Measurements from ENCODE around the gene IQCK.

Gene IQCK

GRCh38 chr16:19856120-19856519 is 138.0 kb downstream of the IQCK start:
- H3K9me2 ChIP-seq (replicated peaks; ENCODE audit: control insufficient read depth, low read length), result no peaks in the 10 kb centered on the region

GRCh38 chr16:19857593-19858339 is 139.7 kb downstream of the IQCK start:
- TF ChIP-seq CTCF (IDR thresholded peaks at IDR 0.05; ENCODE audit: low read depth, low read length, poor library complexity, severe bottlenecking), result no peak
- no peak for TF ChIP-seq EZH2phosphoT487 (IDR thresholded peaks at IDR 0.05; ENCODE audit: borderline replicate concordance, low read length)
- no peaks in the 10 kb centered on the region for H3K4me1 ChIP-seq (ENCODE audit: control insufficient read depth, low read length)
- H3K27ac ChIP-seq (ENCODE audit: low read depth, low read length), result no peak overlapping the region

More at GRCh38 chr16:19856120-19856519, 138.0 kb downstream of the IQCK start:
- Histone ChIP-seq H3K4me2 (ENCODE audit: low read length) (no peak overlapping the region), H3F3A (ENCODE audit: control insufficient read depth, insufficient read depth) (no peaks in the 10 kb centered on the region), H3K4me1 (ENCODE audit: control insufficient read depth, low read length) (no peaks in the 10 kb centered on the region), H3K4me3 (ENCODE audit: low read length) (no peak overlapping the region), H3K27me3 (ENCODE audit: control insufficient read depth, low read length) (no peaks in the 10 kb centered on the region), H3K36me3 (ENCODE audit: control insufficient read depth, low read length) (no peaks in the 10 kb centered on the region), H4K20me1 (ENCODE audit: control insufficient read depth, insufficient read depth, low read depth, low read length) (no peaks in the 10 kb centered on the region), H3K79me2 (ENCODE audit: control insufficient read depth, low read length) (no peaks in the 10 kb centered on the region), H3K27ac (ENCODE audit: low read depth, low read length) (no peak overlapping the region), H3K9me3 (ENCODE audit: control insufficient read depth, insufficient read depth, low read length) (no peaks in the 10 kb centered on the region)
- no peak for TF ChIP-seq CTCF (IDR thresholded peaks at IDR 0.05; ENCODE audit: low read depth, low read length, poor library complexity, severe bottlenecking)

GRCh38 chr16:19858340-19859018 is 140.4 kb downstream of the IQCK start:
- H3F3A ChIP-seq (ENCODE audit: control insufficient read depth, insufficient read depth), result no peaks in the 10 kb centered on the region
- no peaks in the 10 kb centered on the region for H3K79me2 ChIP-seq (ENCODE audit: control insufficient read depth, low read length)
- no peak overlapping the region for H3K4me3 ChIP-seq (ENCODE audit: low read length)
- no peaks in the 10 kb centered on the region for H3K4me1 ChIP-seq (ENCODE audit: control insufficient read depth, low read length)
- TF ChIP-seq CTCF (IDR thresholded peaks at IDR 0.05; ENCODE audit: low read depth, low read length, poor library complexity, severe bottlenecking), result no peak
- H3K27me3 ChIP-seq (ENCODE audit: control insufficient read depth, low read length), result no peaks in the 10 kb centered on the region
- no peaks in the 10 kb centered on the region for H3K36me3 ChIP-seq (ENCODE audit: control insufficient read depth, low read length)
- no peak overlapping the region for H3K27ac ChIP-seq (ENCODE audit: low read depth, low read length)
- H3K9me2 ChIP-seq (replicated peaks; ENCODE audit: control insufficient read depth, low read length), result no peaks in the 10 kb centered on the region
- H3K4me2 ChIP-seq (ENCODE audit: low read length), result no peak overlapping the region
- H3K9me3 ChIP-seq (ENCODE audit: control insufficient read depth, insufficient read depth, low read length), result no peaks in the 10 kb centered on the region
- no peaks in the 10 kb centered on the region for H4K20me1 ChIP-seq (ENCODE audit: control insufficient read depth, insufficient read depth, low read depth, low read length)

More at GRCh38 chr16:19857593-19858339, 139.7 kb downstream of the IQCK start:
- H3K9me2 ChIP-seq (replicated peaks; ENCODE audit: control insufficient read depth, low read length), result no peaks in the 10 kb centered on the region
- H3K79me2 ChIP-seq (ENCODE audit: control insufficient read depth, low read length), result no peaks in the 10 kb centered on the region
- no peaks in the 10 kb centered on the region for H3K36me3 ChIP-seq (ENCODE audit: control insufficient read depth, low read length)
- no peaks in the 10 kb centered on the region for H3F3A ChIP-seq (ENCODE audit: control insufficient read depth, insufficient read depth)
- H3K9me3 ChIP-seq (ENCODE audit: control insufficient read depth, insufficient read depth, low read length), result no peaks in the 10 kb centered on the region
- no peak overlapping the region for H3K4me3 ChIP-seq (ENCODE audit: low read length)
- no peaks in the 10 kb centered on the region for H4K20me1 ChIP-seq (ENCODE audit: control insufficient read depth, insufficient read depth, low read depth, low read length)
- H3K4me2 ChIP-seq (ENCODE audit: low read length), result no peak overlapping the region
- no peaks in the 10 kb centered on the region for H3K27me3 ChIP-seq (ENCODE audit: control insufficient read depth, low read length)

Measured in DOHH2 (cell line).